Measurements from ENCODE around the gene SETD4. TPM values are rescaled to one million over a fixed set of nuclear protein-coding genes. Genes with fewer than 3 reads are reported as not detected.

SETD4 gene
- total RNA-seq, 1 experiment from 2014 or later: 22.7 TPM

DNA sequence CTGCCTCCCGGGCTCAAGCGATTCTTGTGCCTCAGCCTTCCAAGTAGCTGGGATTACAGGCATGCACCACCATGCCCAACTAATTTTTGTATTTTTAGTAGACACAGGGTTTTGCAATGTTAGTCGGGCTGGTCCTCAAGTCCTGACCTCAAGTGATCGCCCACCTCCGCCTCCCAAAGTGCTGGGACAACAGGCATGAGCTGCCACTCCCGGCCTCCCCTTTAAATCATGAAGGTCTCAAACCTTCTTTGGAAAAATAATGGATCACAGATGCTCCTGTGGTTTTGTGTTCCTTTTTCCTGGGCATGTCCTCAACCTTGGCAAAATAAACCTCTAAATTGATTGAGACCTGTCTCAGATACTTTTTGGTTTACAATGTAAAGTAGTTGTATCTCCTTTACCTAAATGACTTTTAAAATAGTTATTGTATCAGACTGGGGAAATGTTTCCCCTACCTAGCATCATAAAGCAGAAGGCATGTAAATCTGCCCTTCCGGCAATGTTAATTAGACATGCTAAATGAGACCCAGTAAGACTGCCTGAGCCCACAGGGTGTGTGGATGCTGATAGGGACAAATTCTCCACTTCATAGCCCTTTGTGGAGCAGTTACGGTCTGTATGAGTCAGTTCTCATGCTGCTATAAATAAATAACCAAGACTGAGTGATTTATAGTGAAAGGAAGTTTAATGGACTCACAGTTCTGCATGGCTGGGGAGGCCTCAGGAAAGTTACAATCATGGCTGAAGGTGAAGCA lies 37.3 kb upstream of the SETD4 start:
- Histone ChIP-seq H3K27ac (ENCODE audit: low read depth, low read length) (no peak overlapping the region), H3K27me3 (ENCODE audit: insufficient read depth, low read length) (no peaks in the 10 kb centered on the region), H3K9me2 (ENCODE audit: insufficient read depth) (no peaks in the 10 kb centered on the region), H3K4me2 (ENCODE audit: low read length) (no peak overlapping the region), H3K4me1 (ENCODE audit: control insufficient read depth in 1 of 2, insufficient read depth in 2 of 2, low read length in 2 of 2) (peaks cover 0 to 5% of the 10 kb centered on the region in 2 experiments; a peak in 1 of 4 replicates), H2AFZ (ENCODE audit: low read depth, low read length, poor library complexity, severe bottlenecking) (no peak overlapping the region), H3K4me3 (replicated peaks in 1 of 2; ENCODE audit: low read depth in 1 of 2, low read length in 2 of 2) (no peak overlapping the region), H3K9ac (ENCODE audit: low read length) (no peak overlapping the region), H3K36me3 (ENCODE audit: control insufficient read depth in 1 of 2, insufficient read depth in 2 of 2, low read length in 2 of 2) (no peaks in the 10 kb centered on the region), H3K79me2 (ENCODE audit: insufficient read depth, low read length) (no peaks in the 10 kb centered on the region), H4K20me1 (ENCODE audit: insufficient read depth) (no peaks in the 10 kb centered on the region), H3K9me3 (ENCODE audit: control insufficient read depth in 1 of 2, insufficient read depth in 1 of 2, low read depth in 1 of 2, low read length in 2 of 2) (peaks cover 10 to 11% of the 10 kb centered on the region in 2 experiments; a peak in 2 of 4 replicates)
- intact Hi-C loops (cut with micrococcal nuclease): no loop called here
- CTCF ChIA-PET: no interaction called here
- DNase-seq (ENCODE audit: low read depth, low spot score) (no peak), ATAC-seq (no peak)
- POLR2A ChIA-PET: interaction anchor here (1.2 kb wide), 1 partner anchor 38 kb away, joined by 4 read pairs; the partner anchor contains the start of gene SETD4
- no peak for TF ChIP-seq POLR2AphosphoS5 (IDR thresholded peaks at IDR 0.05; ENCODE audit: low read depth, low read length)
- TF ChIP-seq POLR2A (IDR thresholded peaks at IDR 0.05; ENCODE audit: borderline replicate concordance, extremely low read depth, insufficient read depth, insufficient read length): no peak
- TF ChIP-seq, protein P1, sequence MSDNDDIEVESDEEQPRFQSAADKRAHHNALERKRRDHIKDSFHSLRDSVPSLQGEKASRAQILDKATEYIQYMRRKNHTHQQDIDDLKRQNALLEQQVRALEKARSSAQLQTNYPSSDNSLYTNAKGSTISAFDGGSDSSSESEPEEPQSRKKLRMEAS (IDR thresholded peaks at IDR 0.05): no peak
- RAD21 ChIA-PET (ENCODE audit: low non-redundant PET in 1 of 2, low total read pairs in 2 of 2, uncharacterized antibody in 2 of 2, unreplicated experiment in 2 of 2): no interaction called here
- no TSS peak for BruUV-seq (replicated peaks)

GRCh38 chr21:36096398-36097290 lies 36.3 kb upstream of the SETD4 start:
- ChIA-PET POLR2A (interaction anchor here (1.2 kb wide), 1 partner anchor 37 kb away, joined by 4 read pairs; the partner anchor contains the start of gene SETD4), CTCF (interaction anchor here (0.7 kb wide), 1 partner anchor 565 kb away, joined by 3 read pairs; no protein-coding TSS in a partner anchor), RAD21 (ENCODE audit: low non-redundant PET in 1 of 2, low total read pairs in 2 of 2, uncharacterized antibody in 2 of 2, unreplicated experiment in 2 of 2) (no interaction called here)
- Histone ChIP-seq H3K4me3 (replicated peaks in 1 of 2; ENCODE audit: low read depth in 1 of 2, low read length in 2 of 2) (no peak overlapping the region), H3K79me2 (ENCODE audit: insufficient read depth, low read length) (no peaks in the 10 kb centered on the region), H3K9me2 (ENCODE audit: insufficient read depth) (no peaks in the 10 kb centered on the region), H3K9me3 (ENCODE audit: control insufficient read depth in 1 of 2, insufficient read depth in 1 of 2, low read depth in 1 of 2, low read length in 2 of 2) (peaks cover 10 to 11% of the 10 kb centered on the region in 2 experiments; a peak in 2 of 4 replicates), H3K4me1 (ENCODE audit: control insufficient read depth in 1 of 2, insufficient read depth in 2 of 2, low read length in 2 of 2) (peaks cover 0 to 5% of the 10 kb centered on the region in 2 experiments; a peak in 1 of 4 replicates), H4K20me1 (ENCODE audit: insufficient read depth) (no peaks in the 10 kb centered on the region), H2AFZ (ENCODE audit: low read depth, low read length, poor library complexity, severe bottlenecking) (no peak overlapping the region), H3K27me3 (ENCODE audit: insufficient read depth, low read length) (no peaks in the 10 kb centered on the region), H3K9ac (ENCODE audit: low read length) (no peak overlapping the region), H3K4me2 (ENCODE audit: low read length) (no peak overlapping the region), H3K36me3 (ENCODE audit: control insufficient read depth in 1 of 2, insufficient read depth in 2 of 2, low read length in 2 of 2) (no peaks in the 10 kb centered on the region), H3K27ac (ENCODE audit: low read depth, low read length) (no peak overlapping the region)
- DNase-seq (ENCODE audit: low read depth, low spot score): no peak
- intact Hi-C loops (cut with micrococcal nuclease): no loop called here
- no TSS peak for BruUV-seq (replicated peaks)
- ATAC-seq: no peak
- TF ChIP-seq SP1 (IDR thresholded peaks at IDR 0.05; ENCODE audit: low read depth): no peak
- no peak for TF ChIP-seq YY1 (IDR thresholded peaks at IDR 0.05; ENCODE audit: extremely low read depth, insufficient replicate concordance, low read depth, low read length)
- no peak for TF ChIP-seq CBX3 (IDR thresholded peaks at IDR 0.05; ENCODE audit: low read depth)
- no peak for TF ChIP-seq EZH2phosphoT487 (IDR thresholded peaks at IDR 0.05; ENCODE audit: borderline replicate concordance)
- TF ChIP-seq RAD21 (IDR thresholded peaks at IDR 0.05; ENCODE audit: low read depth): no peak
- no peak for TF ChIP-seq ZNF274 (IDR thresholded peaks at IDR 0.05; ENCODE audit: low read depth, low read length)
- TF ChIP-seq SRF (IDR thresholded peaks at IDR 0.05; ENCODE audit: low read depth): no peak
- TF ChIP-seq EZH2 (IDR thresholded peaks at IDR 0.05): no peak
- TF ChIP-seq REST (IDR thresholded peaks at IDR 0.05; ENCODE audit: low read depth): no peak
- TF ChIP-seq FOSL1 (IDR thresholded peaks at IDR 0.05; ENCODE audit: low read depth): no peak
- TF ChIP-seq EGR1 (IDR thresholded peaks at IDR 0.05; ENCODE audit: low read depth): no peak
- TF ChIP-seq ELF1 (IDR thresholded peaks at IDR 0.05; ENCODE audit: borderline replicate concordance, low read depth): no peak
